ENCODE data around the gene TAS2R20.

DNA sequence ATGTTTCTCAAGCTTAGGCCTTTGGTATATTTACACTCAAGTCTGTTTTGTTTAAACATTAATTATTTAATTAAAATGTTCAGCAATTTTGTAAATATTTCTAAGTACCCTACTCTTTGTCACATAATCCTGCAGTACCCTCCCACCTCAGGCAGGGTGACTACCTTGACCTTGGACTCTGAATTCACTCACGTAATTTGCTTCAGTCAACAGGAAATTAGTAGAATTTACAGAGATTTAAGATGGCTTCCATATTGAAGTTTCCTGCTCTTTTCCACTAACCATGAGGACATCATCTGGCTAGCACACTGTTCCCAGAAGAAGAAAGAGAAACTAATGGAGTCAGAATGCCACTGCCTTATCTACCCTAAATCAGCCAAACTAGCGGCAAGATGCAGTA lies 25.3 kb upstream of the TAS2R20 start:
- TF ChIP-seq POLR2A (IDR thresholded peaks at IDR 0.05; ENCODE audit: low read length) (no peak), CHD4 (IDR thresholded peaks at IDR 0.05; ENCODE audit: borderline replicate concordance) (no peak), HOXB5 (CRISPR knock-in tag; IDR thresholded peaks at IDR 0.05) (no peak)
- TF ChIP-seq, protein P1, sequence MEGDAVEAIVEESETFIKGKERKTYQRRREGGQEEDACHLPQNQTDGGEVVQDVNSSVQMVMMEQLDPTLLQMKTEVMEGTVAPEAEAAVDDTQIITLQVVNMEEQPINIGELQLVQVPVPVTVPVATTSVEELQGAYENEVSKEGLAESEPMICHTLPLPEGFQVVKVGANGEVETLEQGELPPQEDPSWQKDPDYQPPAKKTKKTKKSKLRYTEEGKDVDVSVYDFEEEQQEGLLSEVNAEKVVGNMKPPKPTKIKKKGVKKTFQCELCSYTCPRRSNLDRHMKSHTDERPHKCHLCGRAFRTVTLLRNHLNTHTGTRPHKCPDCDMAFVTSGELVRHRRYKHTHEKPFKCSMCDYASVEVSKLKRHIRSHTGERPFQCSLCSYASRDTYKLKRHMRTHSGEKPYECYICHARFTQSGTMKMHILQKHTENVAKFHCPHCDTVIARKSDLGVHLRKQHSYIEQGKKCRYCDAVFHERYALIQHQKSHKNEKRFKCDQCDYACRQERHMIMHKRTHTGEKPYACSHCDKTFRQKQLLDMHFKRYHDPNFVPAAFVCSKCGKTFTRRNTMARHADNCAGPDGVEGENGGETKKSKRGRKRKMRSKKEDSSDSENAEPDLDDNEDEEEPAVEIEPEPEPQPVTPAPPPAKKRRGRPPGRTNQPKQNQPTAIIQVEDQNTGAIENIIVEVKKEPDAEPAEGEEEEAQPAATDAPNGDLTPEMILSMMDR (IDR thresholded peaks at IDR 0.05): no peak
- TF ChIP-seq, protein P2, sequence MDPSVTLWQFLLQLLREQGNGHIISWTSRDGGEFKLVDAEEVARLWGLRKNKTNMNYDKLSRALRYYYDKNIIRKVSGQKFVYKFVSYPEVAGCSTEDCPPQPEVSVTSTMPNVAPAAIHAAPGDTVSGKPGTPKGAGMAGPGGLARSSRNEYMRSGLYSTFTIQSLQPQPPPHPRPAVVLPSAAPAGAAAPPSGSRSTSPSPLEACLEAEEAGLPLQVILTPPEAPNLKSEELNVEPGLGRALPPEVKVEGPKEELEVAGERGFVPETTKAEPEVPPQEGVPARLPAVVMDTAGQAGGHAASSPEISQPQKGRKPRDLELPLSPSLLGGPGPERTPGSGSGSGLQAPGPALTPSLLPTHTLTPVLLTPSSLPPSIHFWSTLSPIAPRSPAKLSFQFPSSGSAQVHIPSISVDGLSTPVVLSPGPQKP (IDR thresholded peaks at IDR 0.05; ENCODE audit: low read depth, low read length): no peak
